ENCODE results near the gene ACTRT3.
"Not testable (repeated sequence)": the region's sequence is repeated elsewhere in the genome, so short reads cannot be mapped to it uniquely, and the experiment has no call there.

ACTRT3 gene

DNA sequence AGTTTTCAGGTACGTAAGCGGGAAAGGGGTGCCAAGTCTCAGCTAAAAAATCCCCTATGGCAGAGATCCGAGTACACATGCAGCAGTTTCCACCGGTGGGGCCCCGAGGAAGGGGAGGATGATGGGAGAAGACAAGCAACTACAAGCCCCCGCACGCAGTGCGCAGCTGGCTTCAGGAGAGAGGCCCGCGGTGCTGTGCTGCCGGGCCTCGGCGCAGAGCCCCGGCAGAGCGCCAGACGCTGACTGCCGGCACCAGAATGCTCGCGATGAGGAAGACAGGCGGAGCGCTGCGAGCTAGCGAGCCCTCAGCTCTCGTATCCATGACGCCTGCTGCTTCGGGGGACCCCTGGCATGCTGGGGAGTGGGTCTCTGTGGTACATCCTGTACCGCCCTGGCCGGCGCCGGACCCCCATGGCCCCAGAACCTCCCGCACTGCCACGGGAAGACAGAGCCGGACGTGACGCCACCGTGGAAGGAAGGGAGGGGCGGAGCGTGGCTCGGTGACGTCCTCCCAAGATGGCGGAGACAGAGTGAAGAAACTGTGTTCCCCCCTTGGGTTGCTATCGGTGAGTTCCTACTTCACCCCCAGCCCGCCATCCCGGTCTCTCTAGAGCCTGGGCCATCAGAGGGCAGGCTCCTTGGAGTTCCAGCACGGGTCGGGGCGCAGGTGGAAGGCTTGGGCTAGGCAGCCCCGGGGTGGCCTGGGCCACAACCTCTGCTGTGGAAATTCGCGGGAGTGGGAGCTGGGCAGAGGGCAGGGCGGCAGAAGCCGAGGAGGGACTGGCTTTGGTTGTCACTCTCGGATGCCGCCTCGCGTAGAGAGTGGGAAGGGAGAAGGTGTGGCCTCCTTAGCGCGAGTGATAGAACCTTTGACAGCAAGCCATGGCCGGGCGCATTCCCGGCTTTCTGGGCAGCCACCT lies 3.8 kb upstream of the ACTRT3 start, which contains the start of gene MYNN:
Gene MYNN (plus strand): TSS at position 500 of the 920 bp plus-strand sequence. CDS start 900 bp downstream, outside the sequence.
- peak; percentile 83 for DNase-seq (ENCODE audit: low read depth)

DNA sequence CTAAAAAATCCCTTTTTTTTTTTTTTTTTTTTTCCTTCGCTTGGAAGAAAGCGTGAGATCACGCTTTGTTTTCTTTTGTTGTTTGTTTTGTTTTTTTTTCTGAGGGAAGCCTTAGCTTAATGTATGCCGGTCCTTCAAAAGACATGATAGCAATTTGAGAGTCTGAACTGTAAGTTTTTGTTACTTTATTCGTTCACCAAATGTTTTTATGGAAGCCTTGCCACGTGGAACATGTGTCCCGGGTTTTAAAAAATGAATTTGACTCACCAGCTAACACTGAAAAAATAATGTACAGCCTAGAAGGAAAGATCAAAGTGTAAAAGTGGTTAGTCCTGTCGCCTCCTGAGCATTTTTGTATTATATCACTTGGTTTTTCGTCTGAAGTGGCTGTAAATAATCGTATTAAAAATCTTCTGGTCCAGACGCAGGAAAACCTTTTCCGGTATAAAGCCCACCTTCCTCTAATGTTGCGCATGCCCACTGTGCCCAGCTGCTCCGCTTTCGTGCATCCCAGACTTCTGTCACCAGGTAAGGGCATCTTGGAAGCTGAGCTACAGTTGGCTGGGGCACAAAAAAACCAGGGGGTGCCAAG lies 3.0 kb upstream of the ACTRT3 start:
- no peak for DNase-seq (ENCODE audit: low read depth)

DNA sequence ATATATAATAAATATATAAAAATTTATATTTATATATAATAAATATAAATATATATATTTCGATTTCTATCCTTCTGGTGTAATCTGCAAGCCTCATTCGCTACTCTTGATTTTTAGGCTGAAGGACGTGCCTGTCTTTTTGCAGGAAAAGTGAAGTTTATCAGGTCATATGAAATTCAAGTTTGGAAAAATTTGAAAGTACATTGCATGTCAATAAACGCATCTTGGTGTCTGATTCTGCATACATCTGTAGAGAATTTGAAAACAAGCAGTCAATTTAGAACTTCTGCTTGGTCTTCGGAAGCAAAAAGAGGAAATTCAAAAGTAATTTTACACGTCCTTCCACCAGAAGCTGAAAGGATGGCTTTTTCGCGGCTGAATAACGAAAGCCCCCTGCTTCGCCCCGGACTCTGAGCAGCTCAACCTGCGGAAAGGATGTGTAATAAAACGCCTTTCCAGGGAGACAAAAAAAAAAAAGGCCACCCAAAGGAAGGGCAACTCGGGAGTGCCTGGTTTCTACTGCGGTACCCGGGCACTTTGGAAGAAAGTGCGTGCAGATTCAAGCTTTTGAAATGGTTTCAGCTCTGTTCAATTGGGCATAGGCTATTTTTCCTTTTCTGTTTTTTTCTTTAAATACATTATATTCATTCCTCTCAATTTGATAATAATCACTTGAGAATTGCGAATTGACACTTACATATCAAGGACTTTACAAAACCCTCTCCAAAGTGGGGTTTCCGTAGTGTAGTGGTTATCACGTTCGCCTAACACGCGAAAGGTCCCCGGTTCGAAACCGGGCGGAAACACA lies 2.3 kb upstream of the ACTRT3 start:
- DNase-seq (ENCODE audit: low read depth): peak; percentile 41

DNA sequence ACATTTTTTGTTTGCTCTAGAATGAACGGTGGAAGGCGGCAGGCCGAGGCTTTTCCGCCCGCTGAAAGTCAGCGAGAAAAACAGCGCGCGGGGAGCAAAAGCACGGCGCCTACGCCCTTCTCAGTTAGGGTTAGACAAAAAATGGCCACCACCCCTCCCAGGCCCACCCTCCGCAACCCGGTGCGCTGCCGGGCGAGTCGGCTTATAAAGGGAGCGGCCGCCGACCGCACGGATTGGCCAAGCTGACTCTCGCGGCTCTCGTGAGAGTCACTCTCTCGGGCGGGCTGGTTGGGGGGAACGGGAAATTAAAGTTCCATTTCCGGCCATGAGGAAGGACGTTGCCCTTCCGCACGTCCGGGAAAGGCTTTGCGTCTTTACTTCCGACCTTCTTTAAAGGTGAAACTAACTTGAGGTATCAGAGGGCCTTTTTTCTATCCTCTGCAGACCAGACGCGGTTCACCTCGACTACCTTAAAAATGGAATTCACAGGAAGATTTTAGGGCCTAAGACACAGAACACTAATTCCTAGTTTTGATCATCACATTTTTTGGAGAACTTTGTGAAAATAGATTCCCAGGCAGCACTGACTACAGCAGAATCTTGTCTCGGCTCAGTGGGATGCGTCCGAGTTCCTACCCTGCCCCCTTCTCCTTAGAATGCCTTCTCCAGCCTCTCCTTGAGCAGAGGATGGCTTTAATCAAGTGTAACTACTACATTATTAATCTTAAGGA lies 4.3 kb downstream of the ACTRT3 start, which contains the start of gene TERC:
Gene TERC (minus strand): TSS at position 179 of the 731 bp plus-strand sequence.
- peak; percentile 87 for DNase-seq (ENCODE audit: low read depth)

DNA sequence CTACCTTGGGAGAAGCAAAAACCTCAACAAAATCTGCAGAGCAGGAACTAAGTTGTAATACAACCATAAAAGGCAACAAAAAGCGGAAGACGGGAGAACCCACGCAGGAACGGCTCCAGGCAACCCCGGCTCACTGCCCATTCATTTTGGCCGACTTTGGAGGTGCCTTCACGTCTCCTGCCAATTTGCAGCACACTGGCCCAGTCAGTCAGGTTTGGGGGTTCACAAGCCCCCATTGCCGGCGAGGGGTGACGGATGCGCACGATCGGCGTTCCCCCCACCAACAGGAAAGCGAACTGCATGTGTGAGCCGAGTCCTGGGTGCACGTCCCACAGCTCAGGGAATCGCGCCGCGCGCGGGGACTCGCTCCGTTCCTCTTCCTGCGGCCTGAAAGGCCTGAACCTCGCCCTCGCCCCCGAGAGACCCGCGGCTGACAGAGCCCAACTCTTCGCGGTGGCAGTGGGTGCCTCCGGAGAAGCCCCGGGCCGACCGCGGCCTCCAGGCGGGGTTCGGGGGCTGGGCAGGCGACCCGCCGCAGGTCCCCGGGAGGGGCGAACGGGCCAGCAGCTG lies 5.0 kb downstream of the ACTRT3 start:
- DNase-seq (ENCODE audit: low read depth): peak; percentile 32

DNA sequence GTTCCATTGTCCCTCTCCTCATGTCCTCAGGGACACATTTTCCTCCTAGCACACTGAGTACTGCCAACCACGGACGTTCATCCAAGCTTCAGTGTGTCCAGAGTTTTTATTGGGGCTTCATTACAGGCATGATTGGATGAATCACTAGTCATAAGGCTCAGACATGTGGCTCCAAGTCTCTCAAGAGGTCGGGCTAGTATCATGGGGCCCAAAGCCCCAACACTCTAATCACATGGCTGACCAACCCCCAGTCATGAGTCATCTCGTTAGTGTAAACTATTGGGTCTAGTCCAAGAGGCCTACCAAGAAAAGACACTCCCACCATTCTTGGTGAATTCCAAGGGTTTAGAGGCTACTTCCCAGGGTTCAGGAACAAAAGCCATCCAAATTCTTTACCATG lies 8.9 kb downstream of the ACTRT3 start:
- no peak for DNase-seq (ENCODE audit: low read depth)

DNA sequence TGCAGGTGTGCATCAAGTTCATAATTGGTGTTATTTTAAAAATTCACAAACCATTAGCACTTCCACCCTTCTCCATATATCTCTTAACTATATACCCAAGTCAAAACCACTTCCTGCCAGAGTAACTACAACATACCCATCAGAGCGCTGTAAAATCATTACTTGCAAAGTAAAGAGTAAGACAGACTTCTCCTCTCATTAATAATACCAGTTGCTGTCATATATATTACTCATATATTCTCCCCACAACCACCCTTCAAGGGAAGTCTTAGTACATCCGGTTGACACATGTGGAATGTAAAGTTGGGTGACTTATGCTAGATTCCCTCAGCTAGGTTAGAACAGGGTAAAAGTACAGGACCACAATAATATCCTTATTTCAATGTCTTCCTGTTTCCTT lies 10.1 kb downstream of the ACTRT3 start:
- DNase-seq (ENCODE audit: low read depth): no peak

DNA sequence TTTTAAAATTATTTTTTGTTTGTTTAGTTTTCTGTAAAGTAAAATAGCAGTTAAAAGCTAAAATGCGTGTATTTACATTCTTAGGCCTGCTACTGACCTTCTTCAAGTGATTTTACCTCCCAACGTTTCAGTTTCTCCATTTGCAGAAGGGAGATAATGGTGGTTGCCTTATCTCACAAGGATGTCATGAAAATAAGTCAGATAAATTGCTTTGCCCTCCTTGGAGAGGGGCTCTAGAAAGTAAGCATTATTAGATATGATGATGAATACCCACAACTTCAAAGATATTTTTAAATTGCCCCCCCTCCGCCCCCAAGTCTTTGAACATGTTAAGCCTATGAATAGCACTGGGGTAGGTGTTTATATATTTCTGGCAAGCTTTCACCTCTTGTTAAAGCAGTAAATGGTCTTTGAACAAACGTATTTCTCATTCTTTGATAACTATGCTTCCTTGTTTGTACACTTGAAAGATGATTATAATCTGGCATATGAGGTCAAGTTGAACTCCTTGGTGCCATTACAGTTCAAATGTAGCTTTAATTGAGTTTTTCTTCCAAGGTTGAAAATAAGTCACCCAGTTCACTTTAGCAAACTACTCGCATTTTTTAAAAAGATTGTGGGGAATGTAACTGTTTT lies 10.9 kb downstream of the ACTRT3 start:
- DNase-seq (ENCODE audit: low read depth): no peak

DNA sequence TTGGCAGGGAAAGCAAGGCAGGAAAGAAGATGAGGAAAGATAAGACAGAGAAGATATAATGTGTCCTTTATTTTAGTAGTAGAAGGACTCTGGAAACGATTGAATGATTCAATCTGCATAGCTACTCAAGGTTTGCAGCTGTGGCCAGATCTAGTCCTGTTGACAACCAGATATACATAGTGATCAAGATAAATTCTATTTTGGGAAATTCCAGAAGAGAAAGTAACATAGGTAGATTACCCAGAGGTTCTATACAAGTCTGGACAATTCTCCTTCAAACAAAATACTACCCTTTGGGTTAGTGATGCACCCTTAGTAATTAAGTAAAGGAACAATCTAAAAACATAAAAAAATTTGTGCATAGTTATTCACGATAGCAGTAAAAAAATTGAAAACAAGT lies 13.9 kb downstream of the ACTRT3 start:
- no peak for DNase-seq (ENCODE audit: low read depth)

DNA sequence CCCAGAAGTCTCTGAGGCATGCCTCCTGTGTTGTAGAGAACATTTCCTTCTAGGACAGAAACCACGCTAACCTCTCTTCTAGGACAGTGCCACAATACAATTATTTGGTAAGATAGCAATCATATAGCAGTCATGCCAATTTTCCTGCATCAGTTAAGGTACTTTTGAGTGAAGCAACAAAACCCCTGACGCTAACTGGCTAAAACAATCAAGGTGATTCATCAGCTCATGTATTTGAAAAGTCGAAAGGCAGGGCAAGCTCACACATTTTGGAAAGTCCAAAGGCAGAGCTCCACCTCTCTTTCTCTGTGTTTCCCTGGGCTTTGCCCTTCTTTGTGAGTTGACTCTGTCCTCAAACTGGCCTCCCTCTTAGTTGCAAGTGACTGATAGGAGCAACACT lies 14.7 kb downstream of the ACTRT3 start:
- no peak for DNase-seq (ENCODE audit: low read depth)

DNA sequence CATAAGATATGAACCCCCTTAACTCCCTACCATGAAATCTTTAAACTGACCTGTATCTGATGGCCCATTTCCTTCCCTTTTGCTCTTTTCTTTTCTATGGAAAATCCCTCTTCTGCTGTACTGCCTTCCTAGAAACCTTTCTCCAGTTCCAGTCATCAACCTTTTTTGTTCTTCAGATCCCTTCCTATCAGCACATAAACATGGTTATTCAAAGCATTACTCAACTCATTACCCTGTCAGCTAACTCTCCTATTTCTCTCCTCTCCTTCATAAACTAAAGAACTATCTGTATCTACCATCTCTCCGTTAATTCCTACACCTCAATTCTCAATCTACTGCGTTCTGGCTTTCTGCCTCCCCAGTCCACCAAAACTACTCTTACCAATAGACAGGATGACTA lies 17.5 kb downstream of the ACTRT3 start:
- DNase-seq (ENCODE audit: low read depth): no peak

DNA sequence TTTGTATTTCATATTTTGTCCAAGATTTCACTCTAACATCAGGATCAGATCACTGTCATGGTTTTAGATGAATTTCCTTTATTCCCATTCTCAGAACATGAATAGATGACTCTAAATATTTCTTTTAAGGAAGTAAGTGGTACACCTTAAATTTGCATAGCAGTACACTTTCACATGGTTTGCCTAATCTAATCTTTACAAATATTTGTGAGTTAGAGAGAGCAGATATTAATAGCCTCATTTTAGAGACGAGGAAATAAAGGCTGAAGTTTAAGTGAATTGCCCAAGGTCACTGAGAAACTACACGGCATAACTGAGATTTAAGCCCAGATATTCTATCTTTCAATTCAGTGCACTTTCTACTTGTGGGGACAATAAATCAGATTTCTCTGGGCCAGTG lies 18.7 kb downstream of the ACTRT3 start:
- no peak for DNase-seq (ENCODE audit: low read depth)

DNA sequence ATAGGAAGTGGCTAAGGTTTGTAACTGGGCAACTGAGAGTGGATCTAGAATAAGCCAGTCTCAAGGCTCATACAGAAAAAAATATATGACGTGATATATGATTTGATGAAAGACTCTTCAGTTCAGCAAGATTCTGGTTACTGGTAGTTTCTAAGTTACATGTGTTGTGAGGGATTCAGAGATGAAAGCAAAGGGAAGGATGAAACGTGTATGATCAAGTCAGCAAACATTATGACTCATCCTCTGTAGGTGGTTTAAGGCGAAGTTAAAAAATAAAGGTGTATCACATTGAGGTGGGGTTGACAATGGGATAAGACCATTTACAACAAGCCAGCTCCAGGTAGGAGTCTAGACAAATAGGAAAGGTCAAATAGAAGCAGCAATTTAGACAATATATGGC lies 20.7 kb downstream of the ACTRT3 start:
- no peak for DNase-seq (ENCODE audit: low read depth)

DNA sequence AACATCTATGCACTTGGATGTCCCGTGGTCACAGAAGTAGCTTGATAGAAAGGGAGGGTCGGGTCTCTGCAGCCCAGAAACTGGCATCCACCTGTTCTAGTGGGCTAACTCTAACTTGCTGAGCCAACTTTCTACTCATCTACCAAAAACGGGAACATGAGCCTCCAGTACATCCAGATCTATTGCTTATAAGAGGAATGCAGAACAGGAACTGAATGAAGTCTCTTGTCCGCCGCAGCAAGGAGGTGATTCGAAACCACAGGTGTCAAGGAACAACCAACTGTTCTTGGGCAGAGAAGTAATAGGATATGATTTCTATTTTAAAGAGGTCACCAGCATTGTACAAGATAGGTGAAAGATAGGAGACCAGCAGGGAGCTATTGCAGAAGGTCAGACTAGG lies 22.4 kb downstream of the ACTRT3 start:
- no peak for DNase-seq (ENCODE audit: low read depth)

DNA sequence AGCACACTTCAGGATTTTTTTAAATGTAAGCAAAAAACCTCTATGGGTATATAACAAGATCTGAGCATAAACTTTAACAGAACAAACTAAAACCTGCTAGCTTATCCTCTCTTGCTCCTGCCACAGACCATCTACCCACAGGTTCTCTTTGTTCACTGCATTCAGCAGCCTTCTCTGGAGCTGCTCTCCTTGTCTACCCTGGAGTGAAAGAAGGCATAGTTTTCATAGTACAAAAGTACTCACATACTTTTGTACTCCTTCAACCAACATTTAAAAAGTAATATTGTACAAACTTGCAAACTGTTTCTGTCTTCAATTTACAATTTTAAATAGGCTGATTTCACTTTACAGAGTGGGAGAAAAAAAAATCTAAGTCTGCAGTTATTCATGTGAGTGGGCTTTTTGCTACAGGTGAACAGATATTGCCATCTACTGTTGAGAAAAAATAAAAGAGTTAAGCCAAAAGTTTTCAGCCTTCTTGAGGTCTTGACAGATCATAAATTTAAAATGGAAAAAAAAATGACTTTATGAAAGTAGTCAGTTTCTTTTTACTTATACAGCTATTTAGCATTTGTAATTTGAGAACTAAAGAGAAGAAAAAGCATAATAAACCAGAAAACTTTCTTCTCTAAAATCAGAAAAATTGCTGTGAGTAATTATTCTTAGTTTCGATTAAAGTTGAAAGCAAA lies 24.9 kb downstream of the ACTRT3 start:
- no peak for DNase-seq (ENCODE audit: low read depth)

DNA sequence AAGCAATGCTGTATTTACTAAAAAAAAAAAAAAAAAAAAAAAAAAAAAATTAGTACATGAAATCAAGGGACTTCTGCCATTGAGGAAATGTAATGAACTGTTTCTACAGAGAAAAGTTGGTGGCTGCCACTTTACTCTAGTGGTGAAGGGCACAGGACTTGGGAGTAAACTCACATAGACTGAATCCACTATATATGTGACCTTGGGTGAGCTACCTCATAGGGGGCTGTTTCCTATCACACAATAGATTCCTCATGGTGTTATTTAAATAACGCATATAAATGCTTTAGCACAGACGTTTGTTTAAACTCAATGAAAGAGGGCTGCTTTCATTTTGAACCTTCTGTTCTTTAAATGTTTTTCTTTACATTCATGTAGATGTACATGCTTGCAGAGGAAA lies 30.3 kb downstream of the ACTRT3 start:
- no peak for DNase-seq (ENCODE audit: low read depth)

DNA sequence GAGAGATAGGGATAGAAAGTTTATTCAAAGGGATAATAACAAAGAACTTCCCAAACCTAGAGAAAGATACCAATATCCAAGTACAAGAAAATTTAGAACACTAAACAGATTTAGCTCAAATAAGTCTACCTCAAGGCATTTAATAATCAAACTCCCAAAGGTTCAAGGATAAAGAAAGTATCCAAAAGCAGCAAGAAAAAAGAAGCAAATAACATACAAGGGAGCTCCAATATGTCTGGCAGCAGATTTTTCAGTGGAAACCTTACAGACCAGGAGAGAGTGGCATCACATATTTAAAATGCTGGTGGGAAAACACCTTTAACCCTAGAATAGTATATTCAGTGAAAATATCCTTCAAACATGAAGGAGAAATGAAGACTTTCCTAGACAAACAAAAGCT lies 37.5 kb downstream of the ACTRT3 start:
- DNase-seq (ENCODE audit: low read depth): not testable (repeated sequence)

DNA sequence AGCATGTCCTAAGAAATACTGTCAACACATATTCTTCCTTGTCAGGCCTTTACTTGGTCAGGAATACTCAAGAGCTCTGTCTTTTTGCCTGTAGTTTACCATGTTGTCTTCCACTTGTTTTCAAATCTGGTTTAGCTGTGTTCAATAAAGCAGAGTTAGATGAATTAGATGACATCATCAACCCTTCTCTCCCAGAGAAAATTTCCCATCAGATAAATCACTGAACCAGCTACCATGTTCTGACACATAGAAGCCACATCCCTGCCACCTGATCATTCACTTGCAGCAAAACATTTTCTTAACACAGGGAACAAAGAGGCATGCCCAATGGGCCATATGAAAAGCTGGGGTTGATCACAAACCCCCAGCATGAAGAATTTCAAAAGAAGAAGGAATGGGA lies 46.6 kb downstream of the ACTRT3 start:
- DNase-seq (ENCODE audit: low read depth): no peak

DNA sequence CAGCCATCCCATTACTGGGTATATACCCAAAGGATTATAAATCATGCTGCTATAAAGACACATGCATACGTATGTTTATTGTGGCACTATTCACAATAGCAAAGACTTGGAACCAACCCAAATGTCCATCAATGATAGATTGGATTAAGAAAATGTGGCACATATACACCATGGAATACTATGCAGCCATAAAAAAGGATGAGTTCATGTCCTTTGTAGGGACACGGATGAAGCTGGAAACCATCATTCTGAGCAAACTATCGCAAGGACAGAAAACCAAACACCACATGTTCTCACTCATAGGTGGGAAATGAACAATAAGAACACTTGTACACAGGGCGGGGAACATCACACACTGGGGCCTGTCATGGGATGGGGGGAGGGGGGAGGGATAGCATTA lies 50.9 kb downstream of the ACTRT3 start:
- not testable (repeated sequence) for DNase-seq (ENCODE audit: low read depth)

Measured in T-helper 22 cell (primary cell).